Transverse colon (tissue), 4 donors: ENCODE measurements around the gene RAB4B.

Experiments
- EP300 ChIP-seq: sonication (generic); formaldehyde crosslinking; IDR thresholded peaks from one replicate; pipeline ENCODE4 v1.6.1; 2017; ENCODE audit warnings: antibody characterized with exemption, low read depth
- POLR2A ChIP-seq: fragments of 450-650 bp; IDR thresholded peaks from one replicate; pipeline ENCODE4 v1.6.1; 2016; ENCODE audit warnings: antibody characterized with exemption, mild to moderate bottlenecking, moderate library complexity
- POLR2AphosphoS5 ChIP-seq, 3 donors: sonication (generic); formaldehyde crosslinking; IDR thresholded peaks; one replicate each; pipeline ENCODE4 v1.6.1; 2016; ENCODE audit warnings: antibody characterized with exemption in 3 of 3
- TF ChIP-seq, protein P1 (sequence below), 5 experiments: fragments of 200-600 bp in 3 of 5; fragments of 450-650 bp in 2 of 5; sonication (generic) in 3 of 5; IDR thresholded peaks; 1 replicate in 2 of 5; 2 replicates in 3 of 5; pipeline ENCODE4 v1.5.1; 2016 to 2017; ENCODE audit warnings: antibody characterized with exemption in 5 of 5, inconsistent platforms in 3 of 5, mild to moderate bottlenecking in 2 of 5, moderate library complexity in 1 of 5

- TF ChIP-seq, protein P1, sequence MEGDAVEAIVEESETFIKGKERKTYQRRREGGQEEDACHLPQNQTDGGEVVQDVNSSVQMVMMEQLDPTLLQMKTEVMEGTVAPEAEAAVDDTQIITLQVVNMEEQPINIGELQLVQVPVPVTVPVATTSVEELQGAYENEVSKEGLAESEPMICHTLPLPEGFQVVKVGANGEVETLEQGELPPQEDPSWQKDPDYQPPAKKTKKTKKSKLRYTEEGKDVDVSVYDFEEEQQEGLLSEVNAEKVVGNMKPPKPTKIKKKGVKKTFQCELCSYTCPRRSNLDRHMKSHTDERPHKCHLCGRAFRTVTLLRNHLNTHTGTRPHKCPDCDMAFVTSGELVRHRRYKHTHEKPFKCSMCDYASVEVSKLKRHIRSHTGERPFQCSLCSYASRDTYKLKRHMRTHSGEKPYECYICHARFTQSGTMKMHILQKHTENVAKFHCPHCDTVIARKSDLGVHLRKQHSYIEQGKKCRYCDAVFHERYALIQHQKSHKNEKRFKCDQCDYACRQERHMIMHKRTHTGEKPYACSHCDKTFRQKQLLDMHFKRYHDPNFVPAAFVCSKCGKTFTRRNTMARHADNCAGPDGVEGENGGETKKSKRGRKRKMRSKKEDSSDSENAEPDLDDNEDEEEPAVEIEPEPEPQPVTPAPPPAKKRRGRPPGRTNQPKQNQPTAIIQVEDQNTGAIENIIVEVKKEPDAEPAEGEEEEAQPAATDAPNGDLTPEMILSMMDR (IDR thresholded peaks at IDR 0.05): no peak
- TF ChIP-seq POLR2A (no peak), POLR2AphosphoS5 (IDR thresholded peaks at IDR 0.05) (peak in 2 of 3 donors; percentile 47 to 71), EP300 (peak; percentile 7)
These were observed 53.7 kb downstream of the RAB4B start for GRCh38 chr19:40831502-40832430.
